K562 (cell line): Measurements from ENCODE around the gene CLIC1. TPM values are rescaled to one million over a fixed set of nuclear protein-coding genes. Genes with fewer than 3 reads are reported as not detected.

Source experiments
- DIDO1 ChIP-seq: fragments of 450-650 bp; IDR thresholded peaks from 2 replicates; pipeline ENCODE4 v1.6.1; 2016; ENCODE audit warnings: low read depth, missing biosample characterization, missing genetic modification characterization
- DPF2 ChIP-seq: fragments of 450-650 bp; IDR thresholded peaks from 2 replicates; pipeline ENCODE4 v1.6.1; 2016
- E2F3 ChIP-seq: fragments of 250-450 bp; sonication (Bioruptor Pico); IDR thresholded peaks from 2 replicates; pipeline ENCODE4 v1.4.0; 2020; ENCODE audit warnings: mild to moderate bottlenecking
- ETV5 ChIP-seq: sonication (generic); formaldehyde crosslinking; IDR thresholded peaks from 2 replicates; pipeline ENCODE4 v1.4.0; 2020; ENCODE audit warnings: low read depth, mild to moderate bottlenecking, missing genetic modification reagents
- EWSR1 ChIP-seq: fragments of 450-650 bp; IDR thresholded peaks from 2 replicates; pipeline ENCODE4 v1.6.1; 2018; ENCODE audit warnings: borderline replicate concordance, mild to moderate bottlenecking, low read depth, moderate library complexity; ENCODE audit not compliant: partially characterized antibody
- EZH2 ChIP-seq: IDR thresholded peaks from 2 replicates; pipeline ENCODE4 v1.6.1; 2012; ENCODE audit warnings: low read depth, mild to moderate bottlenecking, inconsistent platforms, low read length, borderline replicate concordance
- FOSL1 ChIP-seq: fragments of 200-800 bp; sonication (Bioruptor generic); conservative IDR thresholded peaks from 2 replicates; pipeline ENCODE4 v1.6.1; 2016; ENCODE audit warnings: missing genetic modification characterization, missing compliant biosample characterization
- FOXJ2 ChIP-seq: fragments of 200-800 bp; sonication (Bioruptor generic); IDR thresholded peaks from 2 replicates; pipeline ENCODE4 v1.6.1; 2016; ENCODE audit warnings: missing genetic modification characterization, missing compliant biosample characterization
- HDAC8 ChIP-seq: fragments of 450-650 bp; IDR thresholded peaks from 2 replicates; pipeline ENCODE4 v1.6.1; 2016; ENCODE audit warnings: mild to moderate bottlenecking, missing genetic modification characterization, moderate library complexity, missing compliant biosample characterization
- KHSRP ChIP-seq: fragments of 450-650 bp; IDR thresholded peaks from 2 replicates; pipeline ENCODE4 v1.6.1; 2017
- MEIS2 ChIP-seq: fragments of 450-650 bp; IDR thresholded peaks from 2 replicates; pipeline ENCODE4 v1.6.1; 2014; ENCODE audit warnings: mild to moderate bottlenecking; ENCODE audit not compliant: partially characterized antibody
- POLR3A ChIP-seq: IDR thresholded peaks from 2 replicates; pipeline ENCODE4 v1.6.1; 2011; ENCODE audit warnings: borderline replicate concordance, mild to moderate bottlenecking, moderate library complexity; ENCODE audit not compliant: insufficient read length, insufficient read depth; ENCODE audit errors: extremely low read depth
- PURB ChIP-seq: sonication (generic); formaldehyde crosslinking; IDR thresholded peaks from 2 replicates; pipeline ENCODE4 v1.9.0; 2021; ENCODE audit warnings: low read depth, mild to moderate bottlenecking, missing genetic modification reagents
- SAP30 ChIP-seq: fragments of 200-600 bp; sonication (generic); IDR thresholded peaks from 2 replicates; pipeline ENCODE4 v1.6.1; 2012; ENCODE audit warnings: borderline replicate concordance, low read depth, mild to moderate bottlenecking, moderate library complexity, low read length, control low read depth, inconsistent platforms; ENCODE audit not compliant: insufficient read depth, poor library complexity, severe bottlenecking
- SMARCA4 ChIP-seq: fragments of 450-650 bp; IDR thresholded peaks from 2 replicates; pipeline ENCODE4 v1.6.1; 2016
- SRSF1 ChIP-seq: fragments of 200-400 bp; formaldehyde crosslinking; IDR thresholded peaks from 2 replicates; pipeline ENCODE4 v1.6.1; 2017; ENCODE audit warnings: mild to moderate bottlenecking, low read depth, low read length, moderate library complexity
- TEAD2 ChIP-seq: fragments of 450-650 bp; IDR thresholded peaks from 2 replicates; pipeline ENCODE4 v1.6.1; 2016; ENCODE audit warnings: missing genetic modification characterization, control low read depth, missing compliant biosample characterization
- polyA plus RNA-seq, 8 experiments: library from polyadenylated mRNA; depleted of rRNA in 4 of 8; stranded (reverse) in 5 of 8; unstranded in 3 of 8; fragments of >200 nt; fragmentation: Nextera tagmentation in 2 of 8; fragmentation: Illumina TruSeq in 1 of 8; extraction: Ambion mirVana in 2 of 8; extraction: Trizol in 1 of 8; gene quantifications; 2 replicates each; pipeline versions ENCODE4 v1.2.1 to v1.2.3, GENCODE V29; 2011 to 2014; ENCODE audit warnings: inconsistent platforms in 1 of 8, missing spikeins in 1 of 8
- total RNA-seq, 7 experiments: library from RNA; depleted of rRNA in 6 of 7; stranded (reverse); fragments of >200 nt in 6 of 7; fragmentation: Illumina TruSeq in 2 of 7; extraction: Trizol in 2 of 7; gene quantifications; 2 replicates each; pipeline versions ENCODE4 v1.2.1 to v1.2.3, GENCODE V29; 2011 to 2021; ENCODE audit warnings: low replicate concordance in 1 of 7
- TF ChIP-seq, protein P1 (sequence below): sonication (generic); formaldehyde crosslinking; IDR thresholded peaks from 2 replicates; pipeline ENCODE4 v1.8.0; 2023; ENCODE audit warnings: mild to moderate bottlenecking, missing genetic modification reagents
- TF ChIP-seq, protein P2 (sequence below): fragments of 450-650 bp; IDR thresholded peaks from 2 replicates; pipeline ENCODE4 v1.6.1; 2016; ENCODE audit warnings: mild to moderate bottlenecking
- TF ChIP-seq, protein P3 (sequence below): IDR thresholded peaks from 2 replicates; pipeline ENCODE4 v1.6.1; 2014; ENCODE audit warnings: antibody characterized with exemption

The CLIC1 gene
- total and polyA plus RNA-seq, 9 of the 15 experiments (the other 6 are each of a cell fraction or from before 2014, with no cell fraction given) = 1,267 to 2,419 (median 1,808) TPM

DNA sequence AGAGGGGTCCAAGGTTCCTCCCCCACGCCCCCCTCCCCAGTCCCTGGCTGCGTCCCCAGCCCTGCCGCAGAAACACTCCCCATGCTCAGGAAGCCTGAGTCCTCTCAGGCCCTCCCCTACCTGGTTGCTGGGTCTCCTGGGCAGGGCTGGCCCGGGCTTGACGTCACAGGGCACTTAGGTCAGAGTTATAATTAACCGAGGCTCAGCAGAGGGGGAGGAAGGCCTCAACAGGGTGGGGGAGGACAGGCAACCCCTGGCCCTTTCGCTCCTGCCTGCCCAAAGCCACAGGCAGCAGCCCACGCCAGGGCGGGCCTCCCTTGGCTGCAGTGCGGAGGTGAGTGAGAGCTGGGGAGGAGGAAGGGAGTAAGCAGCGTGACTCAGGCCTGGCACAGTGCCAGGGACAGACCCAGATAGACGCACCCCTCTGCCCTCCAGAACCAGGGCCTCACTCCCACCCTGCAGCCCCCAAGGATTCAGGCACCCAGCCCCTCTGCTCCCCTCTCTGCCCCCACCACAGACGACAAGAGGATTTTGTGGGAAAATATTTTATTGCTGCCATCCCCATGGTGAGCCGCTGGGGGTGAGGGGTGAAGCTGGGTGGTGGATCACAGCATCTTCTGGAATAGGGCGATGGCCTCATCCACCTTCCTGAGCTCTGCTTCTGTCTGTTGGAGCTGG lies 40.8 kb upstream of the CLIC1 start, which contains the start of gene VWA7 (continued):
- TF ChIP-seq MEIS2 (peak; percentile 83), EZH2 (no peak), SAP30 (no peak), E2F3 (CRISPR knock-in tag) (peak; percentile 67), DPF2 (peak; percentile 99), PURB (CRISPR knock-in tag) (no peak), DIDO1 (tag) (0 out of 2 replicates have a peak, but pooled peaks have one; percentile 19), EWSR1 (no peak), POLR3A (no peak), TEAD2 (tag) (no peak), FOSL1 (tag) (peak; percentile 97), ETV5 (CRISPR knock-in tag) (peak; percentile 89), HDAC8 (tag) (peak; percentile 80; the same call in 1 of the 2 replicates), SRSF1 (no peak), SMARCA4 (peak; percentile 97), FOXJ2 (tag) (peak; percentile 54), KHSRP (peak; percentile 75)
- TF ChIP-seq, protein P1, sequence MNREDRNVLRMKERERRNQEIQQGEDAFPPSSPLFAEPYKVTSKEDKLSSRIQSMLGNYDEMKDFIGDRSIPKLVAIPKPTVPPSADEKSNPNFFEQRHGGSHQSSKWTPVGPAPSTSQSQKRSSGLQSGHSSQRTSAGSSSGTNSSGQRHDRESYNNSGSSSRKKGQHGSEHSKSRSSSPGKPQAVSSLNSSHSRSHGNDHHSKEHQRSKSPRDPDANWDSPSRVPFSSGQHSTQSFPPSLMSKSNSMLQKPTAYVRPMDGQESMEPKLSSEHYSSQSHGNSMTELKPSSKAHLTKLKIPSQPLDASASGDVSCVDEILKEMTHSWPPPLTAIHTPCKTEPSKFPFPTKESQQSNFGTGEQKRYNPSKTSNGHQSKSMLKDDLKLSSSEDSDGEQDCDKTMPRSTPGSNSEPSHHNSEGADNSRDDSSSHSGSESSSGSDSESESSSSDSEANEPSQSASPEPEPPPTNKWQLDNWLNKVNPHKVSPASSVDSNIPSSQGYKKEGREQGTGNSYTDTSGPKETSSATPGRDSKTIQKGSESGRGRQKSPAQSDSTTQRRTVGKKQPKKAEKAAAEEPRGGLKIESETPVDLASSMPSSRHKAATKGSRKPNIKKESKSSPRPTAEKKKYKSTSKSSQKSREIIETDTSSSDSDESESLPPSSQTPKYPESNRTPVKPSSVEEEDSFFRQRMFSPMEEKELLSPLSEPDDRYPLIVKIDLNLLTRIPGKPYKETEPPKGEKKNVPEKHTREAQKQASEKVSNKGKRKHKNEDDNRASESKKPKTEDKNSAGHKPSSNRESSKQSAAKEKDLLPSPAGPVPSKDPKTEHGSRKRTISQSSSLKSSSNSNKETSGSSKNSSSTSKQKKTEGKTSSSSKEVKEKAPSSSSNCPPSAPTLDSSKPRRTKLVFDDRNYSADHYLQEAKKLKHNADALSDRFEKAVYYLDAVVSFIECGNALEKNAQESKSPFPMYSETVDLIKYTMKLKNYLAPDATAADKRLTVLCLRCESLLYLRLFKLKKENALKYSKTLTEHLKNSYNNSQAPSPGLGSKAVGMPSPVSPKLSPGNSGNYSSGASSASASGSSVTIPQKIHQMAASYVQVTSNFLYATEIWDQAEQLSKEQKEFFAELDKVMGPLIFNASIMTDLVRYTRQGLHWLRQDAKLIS (CRISPR knock-in tag) = 0 out of 2 replicates have a peak, but pooled peaks have one; percentile 43
- TF ChIP-seq, protein P2, sequence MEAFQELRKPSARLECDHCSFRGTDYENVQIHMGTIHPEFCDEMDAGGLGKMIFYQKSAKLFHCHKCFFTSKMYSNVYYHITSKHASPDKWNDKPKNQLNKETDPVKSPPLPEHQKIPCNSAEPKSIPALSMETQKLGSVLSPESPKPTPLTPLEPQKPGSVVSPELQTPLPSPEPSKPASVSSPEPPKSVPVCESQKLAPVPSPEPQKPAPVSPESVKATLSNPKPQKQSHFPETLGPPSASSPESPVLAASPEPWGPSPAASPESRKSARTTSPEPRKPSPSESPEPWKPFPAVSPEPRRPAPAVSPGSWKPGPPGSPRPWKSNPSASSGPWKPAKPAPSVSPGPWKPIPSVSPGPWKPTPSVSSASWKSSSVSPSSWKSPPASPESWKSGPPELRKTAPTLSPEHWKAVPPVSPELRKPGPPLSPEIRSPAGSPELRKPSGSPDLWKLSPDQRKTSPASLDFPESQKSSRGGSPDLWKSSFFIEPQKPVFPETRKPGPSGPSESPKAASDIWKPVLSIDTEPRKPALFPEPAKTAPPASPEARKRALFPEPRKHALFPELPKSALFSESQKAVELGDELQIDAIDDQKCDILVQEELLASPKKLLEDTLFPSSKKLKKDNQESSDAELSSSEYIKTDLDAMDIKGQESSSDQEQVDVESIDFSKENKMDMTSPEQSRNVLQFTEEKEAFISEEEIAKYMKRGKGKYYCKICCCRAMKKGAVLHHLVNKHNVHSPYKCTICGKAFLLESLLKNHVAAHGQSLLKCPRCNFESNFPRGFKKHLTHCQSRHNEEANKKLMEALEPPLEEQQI = no peak
- TF ChIP-seq, protein P3, sequence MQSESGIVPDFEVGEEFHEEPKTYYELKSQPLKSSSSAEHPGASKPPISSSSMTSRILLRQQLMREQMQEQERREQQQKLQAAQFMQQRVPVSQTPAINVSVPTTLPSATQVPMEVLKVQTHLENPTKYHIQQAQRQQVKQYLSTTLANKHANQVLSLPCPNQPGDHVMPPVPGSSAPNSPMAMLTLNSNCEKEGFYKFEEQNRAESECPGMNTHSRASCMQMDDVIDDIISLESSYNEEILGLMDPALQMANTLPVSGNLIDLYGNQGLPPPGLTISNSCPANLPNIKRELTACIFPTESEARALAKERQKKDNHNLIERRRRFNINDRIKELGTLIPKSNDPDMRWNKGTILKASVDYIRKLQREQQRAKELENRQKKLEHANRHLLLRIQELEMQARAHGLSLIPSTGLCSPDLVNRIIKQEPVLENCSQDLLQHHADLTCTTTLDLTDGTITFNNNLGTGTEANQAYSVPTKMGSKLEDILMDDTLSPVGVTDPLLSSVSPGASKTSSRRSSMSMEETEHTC = peak; percentile 94
